LoVo (cell line): ENCODE results near the gene CASP8AP2.
"Not testable (repeated sequence)": the region's sequence is repeated elsewhere in the genome, so short reads cannot be mapped to it uniquely, and the experiment has no call there.

ENCODE experiments used
- DNase-seq: peaks from one replicate; pipeline ENCODE4 v3.0.0-alpha.2; 2016; ENCODE audit warnings: low spot score

The CASP8AP2 gene

GRCh38 chr6:89888871-89889270 lies 59.2 kb downstream of the CASP8AP2 start:
- no peak for DNase-seq

- not testable (repeated sequence) for DNase-seq
Measured at GRCh38 chr6:89890845-89891528, 61.3 kb downstream of the CASP8AP2 start.

GRCh38 chr6:89892577-89892976 lies 62.9 kb downstream of the CASP8AP2 start:
- DNase-seq = not testable (repeated sequence)

GRCh38 chr6:89894169-89894568 lies 64.5 kb downstream of the CASP8AP2 start, which contains the start of gene GJA10:
GJA10 (plus strand) TSS chr6:89894469; CDS start chr6:89894469, 0 bp downstream.
- DNase-seq = no peak

GRCh38 chr6:89895276-89895874 lies 65.7 kb downstream of the CASP8AP2 start:
- peak; percentile 14 for DNase-seq

- not testable (repeated sequence) for DNase-seq
Measured at GRCh38 chr6:89910001-89910901, 80.6 kb downstream of the CASP8AP2 start.

- DNase-seq = no peak
Measured at GRCh38 chr6:89910902-89911240, 81.2 kb downstream of the CASP8AP2 start.

- no peak for DNase-seq
Measured at GRCh38 chr6:89916136-89916920, 86.6 kb downstream of the CASP8AP2 start.

GRCh38 chr6:89917216-89917615 lies 87.5 kb downstream of the CASP8AP2 start:
- DNase-seq = no peak

GRCh38 chr6:89917801-89918366 lies 88.2 kb downstream of the CASP8AP2 start:
- no peak for DNase-seq
